GM12892 (cell line): ENCODE measurements around the gene ASH1L.

ENCODE experiments used
- POLR2A ChIP-seq: IDR thresholded peaks from 2 replicates; pipeline ENCODE4 v1.6.1; 2011; ENCODE audit warnings: low read depth, low read length, control low read depth
- TAF1 ChIP-seq: IDR thresholded peaks from 2 replicates; pipeline ENCODE4 v1.6.1; 2011; ENCODE audit warnings: low read depth, mild to moderate bottlenecking, control low read depth, low read length, borderline replicate concordance

DNA sequence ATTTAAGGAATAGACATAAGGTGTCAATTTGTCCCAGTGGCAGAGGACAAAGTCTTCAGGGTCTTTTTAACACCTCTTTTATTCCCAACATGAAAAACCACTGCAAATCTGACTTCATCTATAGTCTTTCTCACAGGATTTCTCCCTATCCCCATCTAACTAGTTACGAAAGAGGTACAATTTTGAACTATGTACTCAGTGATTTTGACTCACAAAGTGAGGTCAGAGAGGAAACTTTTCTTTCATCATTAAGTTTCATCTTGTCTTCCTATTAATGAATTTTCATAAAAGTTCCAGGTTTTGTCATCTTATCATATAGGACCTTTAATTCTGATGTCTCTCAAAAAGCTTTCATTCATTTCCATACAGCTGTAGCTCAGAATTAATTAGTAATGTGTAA, 63.3 kb downstream of the ASH1L start:
- TF ChIP-seq POLR2A (no peak), TAF1 (no peak)
